Uterus (tissue), 4 donors: ENCODE results near the gene HPSE2. TPM values are rescaled to one million over a fixed set of nuclear protein-coding genes. Genes with fewer than 3 reads are reported as not detected.

Source experiments
- DNase-seq, 2 donors: peaks; one replicate each; pipeline ENCODE4 v3.0.0-alpha.2; 2019 to 2020
- H3K27ac ChIP-seq, 2 donors: fragments of 200-600 bp; sonication (generic); 1 replicate in 1 of 2; 2 replicates in 1 of 2; pipeline ENCODE4 v1.5.1; 2016 to 2018
- H3K27me3 ChIP-seq, 2 donors: fragments of 200-600 bp; sonication (generic); one replicate each; pipeline ENCODE4 v1.5.1; 2018 to 2019; ENCODE audit warnings: control low read depth in 1 of 2
- H3K36me3 ChIP-seq, 2 donors: fragments of 200-600 bp; sonication (generic); one replicate each; pipeline ENCODE4 v1.5.1; 2019; ENCODE audit warnings: control low read depth in 1 of 2
- H3K4me1 ChIP-seq, 2 donors: fragments of 200-600 bp; sonication (generic); one replicate each; pipeline ENCODE4 v1.5.1; 2018 to 2019; ENCODE audit warnings: control low read depth in 1 of 2
- H3K4me3 ChIP-seq, 2 donors: fragments of 200-600 bp; sonication (generic); 1 replicate in 1 of 2; 2 replicates in 1 of 2; pipeline ENCODE4 v1.5.1; 2018 to 2019; ENCODE audit warnings: mild to moderate bottlenecking in 1 of 2
- H3K9me3 ChIP-seq, 2 donors: fragments of 200-600 bp; sonication (generic); one replicate each; pipeline ENCODE4 v1.5.1; 2019; ENCODE audit warnings: control low read depth in 1 of 2
- CTCF ChIP-seq, 4 experiments: fragments of 200-600 bp in 2 of 4; fragments of 450-650 bp in 2 of 4; sonication (generic) in 2 of 4; IDR thresholded peaks; one replicate each; pipeline ENCODE4 v1.5.1; 2016 to 2019; ENCODE audit warnings: antibody characterized with exemption in 4 of 4, mild to moderate bottlenecking in 2 of 4, moderate library complexity in 1 of 4
- POLR2A ChIP-seq, 2 donors: fragments of 450-650 bp; IDR thresholded peaks; one replicate each; pipeline ENCODE4 v1.6.1; 2016; ENCODE audit warnings: antibody characterized with exemption in 2 of 2, mild to moderate bottlenecking in 1 of 2, moderate library complexity in 1 of 2
- intact Hi-C: fragments of 100-400 bp; cut with DNase I; formaldehyde crosslinking; loops from one replicate; pipeline ENCODE4 v1.15.1; 2023; ENCODE audit warnings: low total_unique reads
- total RNA-seq, 4 donors: library from RNA; depleted of rRNA in 3 of 4; stranded (reverse); fragments of >200 nt in 3 of 4; gene quantifications; one replicate each; pipeline versions ENCODE4 v1.1.0 to v1.2.4, GENCODE V29; 2014 to 2023
- donor health status: DM: yes; HTN: yes; CAD: no.

The HPSE2 gene
- total RNA-seq, 4 donors from 2014 or later: 7.0 to 13.6 (median 7.7) TPM; not detected in 1

- TF ChIP-seq CTCF (IDR thresholded peaks at IDR 0.05) (no peak), POLR2A (IDR thresholded peaks at IDR 0.05) (no peak)
- intact Hi-C loops: no loop called here
These were observed 380.1 kb downstream of the HPSE2 start for GRCh38 chr10:98855403-98856189.

GRCh38 chr10:98852686-98853085 is 383.0 kb downstream of the HPSE2 start:
- no peaks in the 10 kb centered on the region for H3K36me3 ChIP-seq
- no peaks in the 10 kb centered on the region for H3K27me3 ChIP-seq
- H3K4me1 ChIP-seq: no peaks in the 10 kb centered on the region
- H3K27ac ChIP-seq: no peak overlapping the region
- TF ChIP-seq POLR2A (IDR thresholded peaks at IDR 0.05) (no peak), CTCF (IDR thresholded peaks at IDR 0.05) (no peak)
- no peak for DNase-seq
- no peak overlapping the region for H3K4me3 ChIP-seq
- no peaks in the 10 kb centered on the region for H3K9me3 ChIP-seq
- intact Hi-C loops: no loop called here

More at GRCh38 chr10:98855403-98856189, 380.1 kb downstream of the HPSE2 start:
- no peak for DNase-seq
- no peaks in the 10 kb centered on the region for H3K27me3 ChIP-seq
- H3K36me3 ChIP-seq: no peaks in the 10 kb centered on the region
- no peak overlapping the region for H3K4me3 ChIP-seq
- no peak overlapping the region for H3K27ac ChIP-seq
- H3K9me3 ChIP-seq: no peaks in the 10 kb centered on the region
- no peaks in the 10 kb centered on the region for H3K4me1 ChIP-seq

- H3K4me3 ChIP-seq: no peak overlapping the region
- H3K36me3 ChIP-seq: no peaks in the 10 kb centered on the region
- TF ChIP-seq CTCF (IDR thresholded peaks at IDR 0.05) (no peak), POLR2A (IDR thresholded peaks at IDR 0.05) (no peak)
- H3K4me1 ChIP-seq: no peaks in the 10 kb centered on the region
- intact Hi-C loops: no loop called here
- H3K27me3 ChIP-seq: no peaks in the 10 kb centered on the region
- no peak overlapping the region for H3K27ac ChIP-seq
- DNase-seq: no peak
- no peaks in the 10 kb centered on the region for H3K9me3 ChIP-seq
These were observed 387.3 kb downstream of the HPSE2 start for GRCh38 chr10:98848361-98848760.

GRCh38 chr10:98846787-98847186 is 388.9 kb downstream of the HPSE2 start:
- no peak overlapping the region for H3K4me3 ChIP-seq
- intact Hi-C loops: no loop called here
- no peaks in the 10 kb centered on the region for H3K36me3 ChIP-seq
- no peaks in the 10 kb centered on the region for H3K27me3 ChIP-seq
- no peak for DNase-seq
- no peak overlapping the region for H3K27ac ChIP-seq
- H3K4me1 ChIP-seq: no peaks in the 10 kb centered on the region
- H3K9me3 ChIP-seq: no peaks in the 10 kb centered on the region
- TF ChIP-seq POLR2A (IDR thresholded peaks at IDR 0.05): no peak
- TF ChIP-seq CTCF (IDR thresholded peaks at IDR 0.05): no peak

GRCh38 chr10:98833542-98833941 is 402.1 kb downstream of the HPSE2 start:
- Histone ChIP-seq H3K9me3 (no peaks in the 10 kb centered on the region), H3K27me3 (no peaks in the 10 kb centered on the region), H3K4me3 (no peak overlapping the region), H3K36me3 (no peaks in the 10 kb centered on the region), H3K27ac (no peak overlapping the region), H3K4me1 (no peaks in the 10 kb centered on the region)
- DNase-seq: no peak
- intact Hi-C loops: no loop called here
- TF ChIP-seq POLR2A (IDR thresholded peaks at IDR 0.05) (no peak), CTCF (IDR thresholded peaks at IDR 0.05) (no peak)
